ENCODE measurements around the gene FHOD1. TPM values are rescaled to one million over a fixed set of nuclear protein-coding genes. Genes with fewer than 3 reads are reported as not detected.
A peak's percentile ranks its signal among the peaks of the same experiment; 100 is the strongest.

FHOD1 gene
- total and polyA plus RNA-seq, 12 donors = 11.6 to 71.1 (median 19.1) TPM

GRCh38 chr16:67194260-67194659 is 53.0 kb downstream of the FHOD1 start:
- ATAC-seq (no peak), DNase-seq (no peak)
- 95 to 96% methylated on average over 6 of the region's 6 CpGs for WGBS, 2 donors
- Histone ChIP-seq H3K27me3 (no peaks in the 10 kb centered on the region), H3K9me3 (no peaks in the 10 kb centered on the region), H3K27ac (no peak overlapping the region), H3K36me3 (peaks cover 3 to 63% (median 44%) of the 10 kb centered on the region in 9 donors), H3K4me1 (peaks cover 18 to 69% (median 40%) of the 10 kb centered on the region in 9 donors), H3K4me3 (no peak overlapping the region)
- intact Hi-C loops (cut with DNase I) = loop anchor here in 3 of 10 donors (5.0 kb wide), 2 partner anchors 33 to 53 kb away; partner anchors contain the start of genes TMEM208 (in 2 of the 3), FHOD1 (in 1 of the 3) and SLC9A5 (in 1 of the 3)
- no peak for TF ChIP-seq CTCF (IDR thresholded peaks at IDR 0.05)

DNA sequence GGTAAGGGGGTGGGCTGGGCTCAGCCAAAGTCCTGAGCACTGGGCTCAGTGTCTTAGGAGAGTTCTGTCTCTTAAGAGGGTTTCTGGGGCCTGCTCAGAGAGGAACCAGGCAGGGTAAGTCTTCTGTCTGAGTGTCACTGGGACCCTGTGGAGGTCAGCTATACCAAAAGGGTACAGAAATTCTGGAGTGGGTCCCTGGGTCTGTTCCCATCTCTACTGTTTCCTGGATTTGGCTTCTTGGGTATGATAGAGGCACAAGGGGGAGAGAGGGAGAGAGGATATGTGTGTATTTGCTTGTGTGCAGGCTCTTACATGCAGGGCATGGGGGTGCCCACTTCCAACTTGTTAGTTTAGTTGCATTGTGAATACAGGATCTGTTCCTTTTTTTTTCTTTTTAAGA is 53.7 kb downstream of the FHOD1 start:
- H3K36me3 ChIP-seq = peaks cover 3 to 56% (median 44%) of the 10 kb centered on the region in 9 donors

GRCh38 chr16:67192781-67193361 is 54.4 kb downstream of the FHOD1 start:
- Histone ChIP-seq H3K36me3 (peaks cover 3 to 49% (median 41%) of the 10 kb centered on the region in 9 donors), H3K27ac (peak overlapping the region in 9 of 10 donors; percentile 81 to 94 (median 86)), H3K4me1 (peaks cover 18 to 59% (median 33%) of the 10 kb centered on the region in 9 donors), H3K27me3 (no peaks in the 10 kb centered on the region), H3K9me3 (no peaks in the 10 kb centered on the region), H3K4me3 (peak overlapping the region; percentile 78 to 100 (median 90))
- DNase-seq = no peak
- no peak for TF ChIP-seq CTCF (IDR thresholded peaks at IDR 0.05)
- intact Hi-C loops (cut with DNase I) = loop anchor here in 3 of 10 donors (5.0 kb wide), 2 partner anchors 34 to 54 kb away; partner anchors contain the start of genes TMEM208 (in 2 of the 3), FHOD1 (in 1 of the 3) and SLC9A5 (in 1 of the 3)
- ATAC-seq = no peak
- WGBS, 2 donors = 28 to 31% methylated on average over 17 of the region's 17 CpGs

More for the DNA sequence above, 53.7 kb downstream of the FHOD1 start:
- no peaks in the 10 kb centered on the region for H3K9me3 ChIP-seq
- H3K27me3 ChIP-seq = no peaks in the 10 kb centered on the region
- intact Hi-C loops (cut with DNase I) = loop anchor here in 3 of 10 donors (5.0 kb wide), 2 partner anchors 34 to 54 kb away; partner anchors contain the start of genes TMEM208 (in 2 of the 3), FHOD1 (in 1 of the 3) and SLC9A5 (in 1 of the 3)
- ATAC-seq = no peak
- DNase-seq = no peak
- peak overlapping the region in 4 of 10 donors; percentile 86 to 94 (median 90) for H3K27ac ChIP-seq
- TF ChIP-seq CTCF (IDR thresholded peaks at IDR 0.05) = no peak
- peaks cover 18 to 66% (median 34%) of the 10 kb centered on the region in 9 donors for H3K4me1 ChIP-seq
- H3K4me3 ChIP-seq = peak overlapping the region in 8 of 10 donors; percentile 78 to 100 (median 88)

DNA sequence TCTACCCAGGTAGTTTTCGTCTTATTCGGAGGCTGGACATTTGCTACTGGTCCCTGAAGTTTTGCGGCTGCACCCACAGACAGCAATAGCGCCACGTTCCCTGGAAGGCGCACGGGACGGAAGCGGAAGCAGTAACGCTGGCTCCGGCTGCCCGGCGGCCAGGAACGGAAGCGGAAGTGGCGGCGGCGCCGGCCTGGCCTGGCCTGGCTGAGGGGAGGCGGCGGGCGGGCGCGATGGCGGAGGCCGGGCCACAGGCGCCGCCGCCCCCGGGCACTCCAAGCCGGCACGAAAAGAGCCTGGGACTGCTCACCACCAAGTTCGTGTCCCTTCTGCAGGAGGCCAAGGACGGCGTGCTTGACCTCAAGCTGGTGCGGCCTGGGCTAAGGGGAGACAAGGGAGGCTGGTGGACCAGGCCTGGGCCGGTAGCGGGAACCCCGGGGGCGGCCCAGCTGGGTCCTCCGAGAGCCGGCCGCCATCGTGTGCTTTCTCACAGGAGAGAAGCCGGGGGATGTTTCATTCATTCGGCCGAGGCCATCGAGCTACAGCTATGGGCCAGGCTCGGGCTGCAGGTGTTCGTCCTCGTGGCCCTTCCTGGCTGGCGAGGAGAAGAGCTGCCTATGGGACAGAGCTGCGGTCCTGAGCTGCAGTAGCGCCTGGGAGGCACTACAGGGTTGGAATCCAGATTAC is 55.1 kb downstream of the FHOD1 start, which contains the start of gene E2F4:
Gene E2F4 (plus strand): TSS at position 161 of the 687 bp plus-strand sequence. CDS start 73 bp downstream, at position 234.
- Histone ChIP-seq H3K4me1 (peaks cover 18 to 52% (median 33%) of the 10 kb centered on the region in 9 donors), H3K36me3 (peaks cover 3 to 42% (median 34%) of the 10 kb centered on the region in 9 donors), H3K4me3 (peak within 1 kb of the TSS; percentile 78 to 100 (median 90)), H3K27ac (peak within 1 kb of the TSS; percentile 13 to 94 (median 86)), H3K9me3 (no peaks in the 10 kb centered on the region), H3K27me3 (no peaks in the 10 kb centered on the region)
- intact Hi-C loops (cut with DNase I) = loop anchor here in 4 of 10 donors (2.0 to 5.0 kb wide), 3 partner anchors 35 to 55 kb away; partner anchors contain the start of genes TMEM208 (in 3 of the 4), FHOD1 (in 1 of the 4) and SLC9A5 (in 1 of the 4)
- 0 to 1% methylated on average over 54 of the region's 54 CpGs for WGBS, 2 donors
- peak in 1 of 9 donors; percentile 8 for TF ChIP-seq CTCF (IDR thresholded peaks at IDR 0.05)
- ATAC-seq = peak; percentile 88 to 97 (median 94)
- DNase-seq = peak; percentile 92
